ENCODE results near the gene NRP2. TPM values are rescaled to one million over a fixed set of nuclear protein-coding genes. Genes with fewer than 3 reads are reported as not detected.

The NRP2 gene
- total RNA-seq, 1 experiment from 2014 or later: 1.2 TPM

GRCh38 chr2:205717175-205717846, 35.0 kb downstream of the NRP2 start:
- CTCF ChIA-PET: no interaction called here
- Histone ChIP-seq H3K4me2 (ENCODE audit: low read length) (no peak overlapping the region), H3K4me1 (ENCODE audit: control insufficient read depth in 1 of 2, insufficient read depth in 2 of 2, low read length in 2 of 2) (peaks cover 0 to 5% of the 10 kb centered on the region in 2 experiments; a peak in 1 of 4 replicates), H3K9me2 (ENCODE audit: insufficient read depth) (no peaks in the 10 kb centered on the region), H3K27me3 (ENCODE audit: insufficient read depth, low read length) (peaks cover 7% of the 10 kb centered on the region; the same call in 1 of the 2 replicates), H3K4me3 (replicated peaks in 1 of 2; ENCODE audit: low read depth in 1 of 2, low read length in 2 of 2) (no peak overlapping the region), H2AFZ (ENCODE audit: low read depth, low read length, poor library complexity, severe bottlenecking) (no peak overlapping the region), H3K27ac (ENCODE audit: low read depth, low read length) (no peak overlapping the region), H4K20me1 (ENCODE audit: insufficient read depth) (no peaks in the 10 kb centered on the region), H3K79me2 (ENCODE audit: insufficient read depth, low read length) (no peaks in the 10 kb centered on the region), H3K36me3 (ENCODE audit: control insufficient read depth in 1 of 2, insufficient read depth in 2 of 2, low read length in 2 of 2) (no peaks in the 10 kb centered on the region), H3K9me3 (ENCODE audit: control insufficient read depth in 1 of 2, insufficient read depth in 1 of 2, low read depth in 1 of 2, low read length in 2 of 2) (no peaks in the 10 kb centered on the region), H3K9ac (ENCODE audit: low read length) (no peak overlapping the region)
- TF ChIP-seq ELF1 (IDR thresholded peaks at IDR 0.05; ENCODE audit: borderline replicate concordance, low read depth): no peak
- no peak for TF ChIP-seq FOSL1 (IDR thresholded peaks at IDR 0.05; ENCODE audit: low read depth)
- TF ChIP-seq, protein P1, sequence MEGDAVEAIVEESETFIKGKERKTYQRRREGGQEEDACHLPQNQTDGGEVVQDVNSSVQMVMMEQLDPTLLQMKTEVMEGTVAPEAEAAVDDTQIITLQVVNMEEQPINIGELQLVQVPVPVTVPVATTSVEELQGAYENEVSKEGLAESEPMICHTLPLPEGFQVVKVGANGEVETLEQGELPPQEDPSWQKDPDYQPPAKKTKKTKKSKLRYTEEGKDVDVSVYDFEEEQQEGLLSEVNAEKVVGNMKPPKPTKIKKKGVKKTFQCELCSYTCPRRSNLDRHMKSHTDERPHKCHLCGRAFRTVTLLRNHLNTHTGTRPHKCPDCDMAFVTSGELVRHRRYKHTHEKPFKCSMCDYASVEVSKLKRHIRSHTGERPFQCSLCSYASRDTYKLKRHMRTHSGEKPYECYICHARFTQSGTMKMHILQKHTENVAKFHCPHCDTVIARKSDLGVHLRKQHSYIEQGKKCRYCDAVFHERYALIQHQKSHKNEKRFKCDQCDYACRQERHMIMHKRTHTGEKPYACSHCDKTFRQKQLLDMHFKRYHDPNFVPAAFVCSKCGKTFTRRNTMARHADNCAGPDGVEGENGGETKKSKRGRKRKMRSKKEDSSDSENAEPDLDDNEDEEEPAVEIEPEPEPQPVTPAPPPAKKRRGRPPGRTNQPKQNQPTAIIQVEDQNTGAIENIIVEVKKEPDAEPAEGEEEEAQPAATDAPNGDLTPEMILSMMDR (IDR thresholded peaks at IDR 0.05 in 2 of 3, conservative IDR thresholded peaks at IDR 0.05 in 1 of 3; ENCODE audit: borderline replicate concordance in 1 of 3, insufficient read depth in 1 of 3, low read depth in 2 of 3, low read length in 2 of 3): no peak
- TF ChIP-seq, protein P2, sequence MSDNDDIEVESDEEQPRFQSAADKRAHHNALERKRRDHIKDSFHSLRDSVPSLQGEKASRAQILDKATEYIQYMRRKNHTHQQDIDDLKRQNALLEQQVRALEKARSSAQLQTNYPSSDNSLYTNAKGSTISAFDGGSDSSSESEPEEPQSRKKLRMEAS (IDR thresholded peaks at IDR 0.05): no peak
- TF ChIP-seq ZFX (IDR thresholded peaks at IDR 0.05): no peak
- no peak for TF ChIP-seq EZH2phosphoT487 (IDR thresholded peaks at IDR 0.05; ENCODE audit: borderline replicate concordance)
- TF ChIP-seq POLR2AphosphoS5 (IDR thresholded peaks at IDR 0.05; ENCODE audit: low read depth, low read length): no peak
- TF ChIP-seq, protein P3, sequence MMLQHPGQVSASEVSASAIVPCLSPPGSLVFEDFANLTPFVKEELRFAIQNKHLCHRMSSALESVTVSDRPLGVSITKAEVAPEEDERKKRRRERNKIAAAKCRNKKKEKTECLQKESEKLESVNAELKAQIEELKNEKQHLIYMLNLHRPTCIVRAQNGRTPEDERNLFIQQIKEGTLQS (IDR thresholded peaks at IDR 0.05): no peak
- TF ChIP-seq SP1 (IDR thresholded peaks at IDR 0.05; ENCODE audit: low read depth): no peak
- TF ChIP-seq RAD21 (IDR thresholded peaks at IDR 0.05; ENCODE audit: low read depth): no peak
- TF ChIP-seq CBX3 (IDR thresholded peaks at IDR 0.05; ENCODE audit: low read depth): no peak
- TF ChIP-seq CEBPB (IDR thresholded peaks at IDR 0.05; ENCODE audit: low read depth): no peak
- TF ChIP-seq EZH2 (IDR thresholded peaks at IDR 0.05): no peak
- no peak for TF ChIP-seq SIN3A (IDR thresholded peaks at IDR 0.05; ENCODE audit: low read depth)
- no peak for TF ChIP-seq EGR1 (IDR thresholded peaks at IDR 0.05; ENCODE audit: low read depth)
- TF ChIP-seq REST (IDR thresholded peaks at IDR 0.05; ENCODE audit: low read depth): no peak
- TF ChIP-seq, protein P4, sequence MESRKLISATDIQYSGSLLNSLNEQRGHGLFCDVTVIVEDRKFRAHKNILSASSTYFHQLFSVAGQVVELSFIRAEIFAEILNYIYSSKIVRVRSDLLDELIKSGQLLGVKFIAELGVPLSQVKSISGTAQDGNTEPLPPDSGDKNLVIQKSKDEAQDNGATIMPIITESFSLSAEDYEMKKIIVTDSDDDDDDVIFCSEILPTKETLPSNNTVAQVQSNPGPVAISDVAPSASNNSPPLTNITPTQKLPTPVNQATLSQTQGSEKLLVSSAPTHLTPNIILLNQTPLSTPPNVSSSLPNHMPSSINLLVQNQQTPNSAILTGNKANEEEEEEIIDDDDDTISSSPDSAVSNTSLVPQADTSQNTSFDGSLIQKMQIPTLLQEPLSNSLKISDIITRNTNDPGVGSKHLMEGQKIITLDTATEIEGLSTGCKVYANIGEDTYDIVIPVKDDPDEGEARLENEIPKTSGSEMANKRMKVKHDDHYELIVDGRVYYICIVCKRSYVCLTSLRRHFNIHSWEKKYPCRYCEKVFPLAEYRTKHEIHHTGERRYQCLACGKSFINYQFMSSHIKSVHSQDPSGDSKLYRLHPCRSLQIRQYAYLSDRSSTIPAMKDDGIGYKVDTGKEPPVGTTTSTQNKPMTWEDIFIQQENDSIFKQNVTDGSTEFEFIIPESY (IDR thresholded peaks at IDR 0.05; ENCODE audit: extremely low read depth, insufficient replicate concordance, low read length): no peak
- TF ChIP-seq JUND (IDR thresholded peaks at IDR 0.05): no peak
- intact Hi-C loops (cut with micrococcal nuclease): no loop called here
- DNase-seq (ENCODE audit: low read depth, low spot score): no peak
- POLR2A ChIA-PET: no interaction called here
- no peak for ATAC-seq
- BruUV-seq (replicated peaks): no TSS peak
- RAD21 ChIA-PET (ENCODE audit: low non-redundant PET in 1 of 2, low total read pairs in 2 of 2, uncharacterized antibody in 2 of 2, unreplicated experiment in 2 of 2): no interaction called here

All from HCT116 (cell line).